Suprapubic skin (tissue), 3 donors: ENCODE measurements around the gene SNAPC4.

Source experiments
- CTCF ChIP-seq, 2 donors: fragments of 200-600 bp in 1 of 2; fragments of 450-650 bp in 1 of 2; sonication (generic) in 1 of 2; IDR thresholded peaks; one replicate each; pipeline ENCODE4 v1.5.1; 2016 to 2019; ENCODE audit warnings: antibody characterized with exemption in 2 of 2, mild to moderate bottlenecking in 1 of 2, moderate library complexity in 1 of 2
- EP300 ChIP-seq: sonication (generic); formaldehyde crosslinking; IDR thresholded peaks from one replicate; pipeline ENCODE4 v1.6.1; 2017; ENCODE audit warnings: antibody characterized with exemption

- TF ChIP-seq EP300 (no peak), CTCF (IDR thresholded peaks at IDR 0.05) (no peak)
Observed at GRCh38 chr9:136434580-136435169, 34.7 kb upstream of the SNAPC4 start.
